Stimulated activated CD8-positive, alpha-beta memory T cell treated with anti-CD3 and anti-CD28 coated beads, Interleukin-2, amount 100 ng/mL, for 1 hour (primary cell): ENCODE data around the gene OCLN.
"Not testable (repeated sequence)": the region's sequence is repeated elsewhere in the genome, so short reads cannot be mapped to it uniquely, and the experiment has no call there.

Experiments
- DNase-seq, 2 donors: peaks; one replicate each; pipeline ENCODE4 v3.0.0-alpha.2; 2020; ENCODE audit warnings: low read depth in 2 of 2

OCLN gene

DNA sequence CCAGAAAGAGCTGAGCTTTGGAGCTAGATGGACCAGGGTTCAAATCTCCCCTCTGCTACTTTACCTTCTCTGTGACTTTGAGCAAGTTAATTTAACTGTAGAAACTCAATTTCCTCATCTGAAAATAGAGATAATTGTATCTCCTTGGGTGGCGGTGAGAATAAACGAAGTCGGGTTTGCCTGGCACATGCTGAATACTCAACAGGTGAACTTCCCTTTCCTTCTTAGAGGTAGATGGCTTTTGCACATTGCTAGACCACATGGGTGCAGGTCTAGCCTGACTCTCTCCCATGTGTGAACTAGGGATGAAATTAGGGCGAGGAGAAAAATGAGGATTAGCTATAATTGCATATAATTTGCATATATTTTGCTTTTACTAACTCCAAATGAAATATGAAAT lies 36.0 kb downstream of the OCLN start:
- no peak for DNase-seq

DNA sequence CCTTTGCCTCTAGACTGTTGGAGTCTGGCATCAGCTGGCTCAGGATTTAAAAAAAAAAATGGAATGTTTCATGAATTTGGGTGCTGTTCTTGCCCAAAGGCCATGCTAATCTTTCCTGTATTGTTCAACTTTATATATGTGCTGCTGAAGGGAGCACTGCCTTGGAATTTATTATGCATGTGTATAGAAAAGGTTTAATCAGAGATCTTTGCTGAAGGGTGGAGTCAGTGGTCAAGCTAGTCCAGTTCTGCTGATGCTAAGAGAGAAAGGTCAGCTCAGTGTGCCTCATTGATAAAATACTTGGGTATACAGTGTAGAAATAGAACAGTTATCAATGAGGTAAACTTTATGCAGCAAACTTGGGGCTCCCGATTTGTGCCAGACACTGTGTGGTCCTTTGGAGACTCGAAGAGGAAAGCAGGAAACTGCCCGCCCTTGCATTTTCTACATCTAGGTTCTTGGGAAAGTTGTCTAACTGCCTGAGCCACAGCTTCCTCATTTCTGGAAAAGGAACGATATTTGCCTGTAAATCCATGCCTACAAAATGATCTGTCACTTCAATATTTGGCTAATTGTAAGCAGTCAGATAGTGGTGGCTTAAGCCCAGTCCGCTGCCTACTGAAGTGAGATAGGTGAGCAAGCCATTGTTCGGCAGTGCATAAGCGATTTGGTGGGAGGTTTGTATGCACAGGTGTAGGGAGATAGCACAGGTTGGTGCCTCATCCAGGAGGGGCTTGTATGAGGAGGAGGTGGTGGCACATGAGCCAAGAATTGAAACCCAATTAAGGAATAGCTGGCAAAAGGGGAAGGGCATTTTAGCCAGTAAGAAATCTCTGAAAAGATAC lies 38.2 kb downstream of the OCLN start:
- no peak for DNase-seq

DNA sequence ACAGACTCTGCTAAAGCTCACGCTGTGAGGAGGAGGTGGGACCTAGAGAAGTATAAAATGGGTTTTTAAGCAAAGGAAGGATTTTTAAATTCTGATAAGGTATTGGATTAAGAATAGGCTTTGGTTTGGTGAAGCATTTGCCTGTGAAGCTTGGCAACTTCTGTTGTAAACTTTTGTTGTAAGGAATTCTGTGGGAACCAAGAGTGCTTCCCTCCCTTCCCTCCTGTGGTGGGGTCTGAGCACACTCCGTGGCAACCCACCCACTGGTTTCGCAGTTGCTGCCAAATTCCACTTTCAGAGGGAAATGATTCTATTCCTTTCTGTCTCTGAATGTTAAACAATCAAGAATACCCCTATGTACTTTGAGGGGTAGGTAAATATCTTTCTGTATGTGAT lies 38.8 kb downstream of the OCLN start:
- DNase-seq: no peak

- DNase-seq: not testable (repeated sequence)
These were observed 45.3 kb downstream of the OCLN start for GRCh38 chr5:69537911-69538310.

DNA sequence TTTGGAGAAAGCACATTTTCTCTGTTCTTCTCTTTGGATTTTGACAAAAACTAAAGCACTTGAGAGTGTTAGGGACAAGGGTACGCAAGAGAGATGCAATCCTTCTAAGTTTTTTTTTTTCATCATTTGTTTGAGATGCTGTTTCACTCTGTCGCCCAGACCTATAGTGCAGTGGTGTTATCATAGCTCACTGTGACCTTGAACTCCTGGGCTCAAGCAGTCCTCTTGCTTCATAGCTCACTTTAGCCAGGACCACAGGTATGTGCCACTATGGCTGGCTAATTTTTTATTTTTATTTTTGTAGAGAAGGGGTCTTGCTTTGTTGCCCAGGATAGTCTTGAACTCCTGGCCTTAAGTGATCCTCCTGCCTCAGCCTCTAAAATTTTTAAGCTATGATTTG lies 46.1 kb downstream of the OCLN start:
- not testable (repeated sequence) for DNase-seq

- not testable (repeated sequence) for DNase-seq
These were observed 48.8 kb downstream of the OCLN start for GRCh38 chr5:69541347-69541746.

DNA sequence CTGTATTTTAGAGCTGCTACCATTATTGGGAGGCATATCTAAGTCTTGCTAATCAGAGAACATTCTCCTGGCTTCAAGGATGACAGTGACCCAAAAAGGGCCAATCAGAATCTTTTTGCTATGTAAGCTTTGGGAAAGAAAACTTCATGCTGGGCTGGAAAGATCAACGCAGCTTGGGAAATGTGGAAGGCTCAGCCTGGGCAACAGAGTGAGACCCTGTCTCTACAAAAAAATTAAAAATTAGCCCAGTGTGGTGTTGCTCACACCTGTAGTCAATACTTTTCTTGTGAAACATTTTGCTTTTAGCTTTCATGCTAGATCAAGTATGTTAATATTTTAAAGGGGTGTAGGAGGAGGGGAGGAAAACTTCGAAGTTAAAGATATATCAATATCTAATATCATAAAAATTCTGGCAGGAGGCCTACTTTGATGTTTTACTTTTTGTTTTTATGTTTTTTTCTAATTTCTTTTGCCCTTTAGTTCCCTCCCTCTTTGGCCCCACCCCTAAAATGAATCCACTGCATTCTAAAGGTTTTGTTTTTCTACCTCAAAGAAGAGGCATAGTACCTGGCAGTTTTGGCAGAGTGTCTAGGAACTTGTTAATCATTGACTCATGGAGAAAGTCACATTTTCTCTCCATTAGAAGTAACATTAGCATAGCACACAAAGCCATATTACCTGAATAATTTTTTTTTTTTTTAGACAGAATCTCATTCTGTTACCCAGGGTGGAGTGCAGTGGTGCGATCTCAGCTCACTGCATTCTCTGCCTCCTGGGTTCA lies 50.4 kb downstream of the OCLN start:
- not testable (repeated sequence) for DNase-seq

DNA sequence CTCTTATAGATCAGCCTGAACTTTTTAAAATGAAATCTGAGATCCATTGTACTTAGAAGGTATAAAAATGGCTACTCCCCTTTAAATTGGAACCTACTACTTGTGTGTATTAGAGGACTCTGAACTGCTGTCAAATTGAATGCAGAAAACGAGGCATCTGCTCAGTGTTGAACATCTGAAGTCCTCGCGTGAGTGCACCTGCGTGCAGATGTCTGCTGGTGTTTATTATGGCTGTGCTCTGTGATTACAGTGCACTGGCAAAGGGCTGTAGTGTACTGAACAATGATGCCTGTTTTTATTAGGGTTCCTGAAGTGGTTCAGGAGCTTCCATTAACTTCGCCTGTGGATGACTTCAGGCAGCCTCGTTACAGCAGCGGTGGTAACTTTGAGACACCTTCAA lies 52.0 kb downstream of the OCLN start:
- DNase-seq: not testable (repeated sequence)

DNA sequence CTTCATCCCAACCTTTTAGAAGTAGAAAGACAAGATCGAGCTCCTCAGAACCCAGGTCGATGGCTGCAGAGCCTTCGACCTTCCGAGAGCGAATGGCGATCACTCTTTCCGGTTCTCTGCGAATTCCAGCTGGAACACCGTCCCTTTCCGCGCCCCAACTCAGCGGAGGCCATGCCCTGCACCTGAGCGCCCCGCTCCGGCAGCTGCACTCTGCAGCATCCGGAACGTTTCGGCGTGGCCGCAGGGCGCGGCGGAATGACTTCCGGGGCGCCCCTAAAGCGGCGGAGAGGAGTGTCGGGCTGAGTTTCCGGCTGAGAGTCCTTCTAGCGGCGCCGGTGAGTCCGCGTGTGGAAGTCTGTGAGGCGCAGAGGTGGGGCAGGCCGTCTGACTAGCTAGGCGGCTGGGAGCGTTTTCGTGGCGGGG lies 67.3 kb downstream of the OCLN start, which contains the start of gene GTF2H2C:
GTF2H2C (plus strand) TSS at position 284 of the 423 bp plus-strand sequence. CDS start 4,942 bp downstream, outside the sequence.
- peak; percentile 29 to 46 for DNase-seq

DNA sequence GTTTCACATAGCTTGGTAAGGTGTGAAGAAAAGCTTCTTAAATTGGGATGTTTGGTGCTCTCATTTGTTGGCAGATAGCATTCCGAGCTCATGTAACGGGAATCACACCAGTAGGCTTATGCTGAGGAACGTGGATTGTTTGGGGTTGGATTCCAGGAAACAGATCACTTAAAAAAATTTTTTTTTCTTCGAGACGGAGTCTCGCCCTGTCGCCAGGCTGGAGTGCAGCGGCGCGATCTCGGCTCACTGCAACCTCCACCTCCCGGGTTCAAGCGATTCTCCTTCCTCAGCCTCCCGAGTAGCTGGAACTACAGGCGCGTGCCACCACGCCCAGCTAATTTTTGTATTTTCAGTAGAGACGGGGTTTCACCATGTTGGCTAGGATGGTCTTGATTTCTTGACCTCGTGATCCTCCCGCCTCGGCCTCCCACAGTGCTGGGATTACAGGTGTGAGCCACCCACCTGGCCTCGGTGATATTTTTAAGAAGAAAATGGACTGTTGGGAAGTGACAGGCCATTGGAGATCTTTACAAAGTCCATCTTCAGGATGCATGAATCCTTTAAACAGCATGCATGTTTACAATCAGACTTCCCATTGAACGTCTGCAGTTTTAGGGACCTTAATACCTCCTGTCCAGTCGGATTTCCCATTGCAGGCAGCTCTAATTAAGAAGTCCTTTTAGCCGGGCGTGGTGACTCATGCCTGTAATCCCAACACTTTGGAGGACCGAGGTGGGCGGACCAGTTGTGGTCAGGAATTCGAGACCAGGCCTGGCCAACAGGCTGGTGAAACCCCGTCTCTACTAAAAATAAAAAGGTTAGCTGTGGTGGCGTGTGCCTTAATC lies 68.2 kb downstream of the OCLN start:
- DNase-seq: not testable (repeated sequence)

DNA sequence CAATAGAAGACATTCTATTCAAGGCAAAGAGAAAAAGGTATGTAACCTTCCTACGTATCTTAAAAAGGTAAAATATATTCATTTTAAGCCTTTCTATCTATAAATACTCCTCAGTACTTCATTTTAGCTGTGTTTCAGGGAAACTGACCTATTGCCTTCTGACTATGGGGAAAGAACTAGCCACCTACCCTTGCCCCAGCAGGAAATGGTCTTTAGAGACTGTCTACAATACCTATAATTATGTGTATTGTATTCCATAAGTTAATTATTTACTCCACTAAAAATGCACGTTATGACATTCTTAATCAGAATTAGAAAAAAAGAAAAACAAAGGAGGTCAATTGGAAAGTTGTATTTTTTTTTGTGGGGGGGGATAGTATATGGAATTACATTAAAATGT lies 73.6 kb downstream of the OCLN start:
- not testable (repeated sequence) for DNase-seq

DNA sequence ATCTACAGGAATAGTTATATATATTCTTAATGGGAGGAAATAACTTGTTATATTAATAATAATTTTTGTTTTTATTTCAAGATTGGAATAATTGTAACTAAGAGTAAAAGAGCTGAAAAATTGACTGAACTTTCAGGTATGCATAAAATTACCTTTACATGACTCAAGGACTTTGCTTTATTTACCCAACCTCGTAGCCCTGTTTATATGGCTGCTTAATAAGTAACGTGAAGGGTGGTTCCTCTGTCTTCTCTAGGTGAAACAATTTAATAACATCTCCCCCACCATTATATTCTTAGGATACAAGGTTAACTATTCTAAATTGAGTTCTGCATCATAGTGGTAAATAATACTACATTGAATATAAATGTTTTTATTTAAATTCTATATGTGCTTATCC lies 75.5 kb downstream of the OCLN start:
- DNase-seq: not testable (repeated sequence)

DNA sequence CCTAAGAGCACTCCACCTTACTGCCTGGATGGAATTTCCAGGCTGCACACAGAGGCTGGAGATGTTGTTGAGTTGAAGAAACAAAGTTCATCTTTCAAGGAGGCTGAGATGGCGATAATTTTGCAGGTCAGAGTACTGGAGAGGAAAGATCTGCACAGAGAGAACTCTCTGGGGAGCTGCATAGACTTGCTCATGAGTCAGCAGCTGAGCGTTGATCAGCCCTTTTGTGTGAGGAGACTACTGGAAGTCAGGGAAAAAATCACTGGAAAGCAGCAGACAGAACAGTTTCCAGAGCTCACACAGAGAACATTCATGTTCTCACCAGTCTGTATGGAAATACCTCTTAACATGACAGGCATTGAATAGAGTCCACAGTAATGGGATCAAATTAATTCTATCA lies 90.8 kb downstream of the OCLN start:
- DNase-seq: not testable (repeated sequence)

DNA sequence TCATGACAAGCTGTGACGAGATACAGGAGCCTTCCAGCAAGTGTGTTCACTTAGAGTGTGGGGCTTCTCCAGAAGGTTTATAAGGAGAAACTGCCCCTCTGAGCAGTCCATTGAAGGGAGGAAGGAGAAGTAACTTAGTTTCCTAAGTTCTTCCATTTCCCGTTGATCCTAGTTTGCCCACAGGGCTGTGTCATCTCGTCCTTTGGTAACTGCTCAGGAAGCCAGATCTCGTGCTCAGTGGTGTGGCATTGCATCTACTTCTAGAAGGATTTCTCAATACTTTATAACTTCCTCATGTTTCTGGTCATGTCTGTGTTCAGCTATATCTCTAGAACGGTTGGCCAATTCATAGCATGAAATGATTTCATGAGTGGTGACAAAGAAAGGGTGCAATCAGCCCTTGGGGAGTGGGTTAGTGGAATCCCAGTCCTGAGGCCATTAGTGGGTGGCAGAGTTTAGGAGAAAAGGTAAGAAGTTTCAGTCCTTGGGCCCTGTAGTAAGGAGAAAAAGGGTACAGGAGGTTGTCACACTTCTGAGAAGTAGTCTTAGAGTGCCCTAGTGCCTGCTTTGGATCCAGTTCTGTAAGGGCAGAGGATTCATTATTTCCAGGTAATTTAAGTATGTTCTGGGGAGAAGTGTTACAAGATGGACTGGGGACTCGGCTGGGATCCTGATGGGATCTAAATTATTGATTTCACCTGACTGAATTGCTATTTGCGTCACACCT lies 103.7 kb downstream of the OCLN start:
- not testable (repeated sequence) for DNase-seq

DNA sequence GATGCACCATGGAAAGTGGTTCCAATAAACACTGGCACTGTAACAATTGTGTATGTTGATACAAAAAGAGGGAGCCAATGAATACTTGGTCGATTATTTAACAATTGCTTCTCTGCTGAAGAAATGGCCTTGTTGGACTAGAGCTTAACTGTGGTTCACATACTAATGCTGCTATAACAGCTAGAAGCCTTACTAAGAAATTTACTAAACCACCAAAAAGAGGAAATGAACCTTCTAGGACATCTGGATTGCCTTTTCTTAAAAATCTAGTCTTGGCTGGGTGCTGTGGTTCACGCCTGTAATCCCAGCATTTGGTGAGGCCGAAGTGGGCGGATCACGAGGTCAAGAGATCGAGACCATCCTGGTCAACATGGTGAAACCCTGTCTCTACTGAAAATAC lies 109.4 kb downstream of the OCLN start:
- not testable (repeated sequence) for DNase-seq

- DNase-seq: not testable (repeated sequence)
These were observed 114.2 kb downstream of the OCLN start for GRCh38 chr5:69606839-69607238.
